CD4-positive, alpha-beta T cell (primary cell): ENCODE results near the gene ELANE. TPM values are rescaled to one million over a fixed set of nuclear protein-coding genes. Genes with fewer than 3 reads are reported as not detected.

Experiments used
- ATAC-seq: fragments of 200-7000 bp; cut with Tn5 transposase; one replicate; pipeline ENCODE4 v1.10.0; 2022; ENCODE audit warnings: mild to moderate bottlenecking; ENCODE audit not compliant: poor library complexity
- CTCF ChIA-PET: fragments of 350-600 bp; sonication (Branson Sonifier 250); formaldehyde crosslinking; loops from one replicate; lab custom pipeline; 2021; ENCODE audit warnings: antibody characterized with exemption, inconsistent platforms; lab: Charles Lee
- POLR2A ChIA-PET: fragments of 350-600 bp; sonication (Branson Sonifier 250); formaldehyde crosslinking; loops from one replicate; lab custom pipeline; 2021; ENCODE audit warnings: antibody characterized with exemption, inconsistent platforms; lab: Charles Lee
- DNase-seq, 14 experiments: peaks; one replicate each; pipeline ENCODE4 v3.0.0-alpha.2; 2013 to 2020; ENCODE audit warnings: mixed read lengths in 2 of 14
- H3K27ac ChIP-seq, 2 donors: one replicate each; pipeline versions ENCODE4 v1.5.1 to v1.7.0; 2013; ENCODE audit warnings: low read length in 2 of 2, low read depth in 1 of 2, mild to moderate bottlenecking in 1 of 2
- H3K27me3 ChIP-seq, 2 experiments: 1 replicate in 1 of 2; 2 replicates in 1 of 2; pipeline versions ENCODE4 v1.6.1 to v1.7.0; 2013; ENCODE audit warnings: low read length in 2 of 2, control low read depth in 1 of 2, mild to moderate bottlenecking in 1 of 2, moderate library complexity in 1 of 2; ENCODE audit not compliant: insufficient read depth in 2 of 2, control insufficient read depth in 1 of 2
- H3K36me3 ChIP-seq: one replicate; pipeline ENCODE4 v1.6.1; 2013; ENCODE audit warnings: low read length, control low read depth; ENCODE audit not compliant: insufficient read depth
- H3K4me1 ChIP-seq: one replicate; pipeline ENCODE4 v1.6.1; 2013; ENCODE audit warnings: low read length, control low read depth; ENCODE audit not compliant: insufficient read depth
- H3K4me3 ChIP-seq: one replicate; pipeline ENCODE4 v1.5.1; 2013; ENCODE audit warnings: mild to moderate bottlenecking, low read length, moderate library complexity
- H3K9me3 ChIP-seq, 2 experiments: 1 replicate in 1 of 2; 2 replicates in 1 of 2; pipeline versions ENCODE4 v1.6.1 to v1.7.0; 2013; ENCODE audit warnings: low read length in 2 of 2, mild to moderate bottlenecking in 2 of 2, control low read depth in 1 of 2, moderate library complexity in 1 of 2; ENCODE audit not compliant: control insufficient read depth in 1 of 2, insufficient read depth in 1 of 2
- H3K27ac Mint-ChIP-seq: one replicate; pipeline ENCODE4 v1.8.0; 2020; ENCODE audit warnings: mixed read lengths
- H3K27me3 Mint-ChIP-seq: one replicate; pipeline ENCODE4 v1.8.0; 2021; ENCODE audit warnings: mixed read lengths
- H3K36me3 Mint-ChIP-seq: one replicate; pipeline ENCODE4 v1.8.0; 2021; ENCODE audit warnings: low read depth, mixed read lengths
- H3K4me1 Mint-ChIP-seq: one replicate; pipeline ENCODE4 v1.8.0; 2021; ENCODE audit warnings: low read depth, mixed read lengths
- H3K4me3 Mint-ChIP-seq: one replicate; pipeline ENCODE4 v1.8.0; 2020; ENCODE audit warnings: mild to moderate bottlenecking, mixed read lengths
- H3K9me3 Mint-ChIP-seq: one replicate; pipeline ENCODE4 v1.8.0; 2020; ENCODE audit warnings: mixed read lengths
- CTCF ChIP-seq: fragments of 200-600 bp; IDR thresholded peaks from one replicate; pipeline ENCODE4 v1.8.0; 2022; ENCODE audit warnings: antibody characterized with exemption, mild to moderate bottlenecking
- intact Hi-C, 2 experiments: fragments of 100-400 bp; cut with DNase I in 1 of 2; cut with micrococcal nuclease in 1 of 2; formaldehyde crosslinking; loops; one replicate each; pipeline versions ENCODE4 v1.15.1 to v1.9.0; 2023 to 2025; cut with DNase I, micrococcal nuclease
- total RNA-seq, 174 experiments: library from RNA in 2 of 174; stranded (reverse) in 2 of 174; gene quantifications; one replicate each; pipeline ENCODE4 v1.2.3 and lab custom pipeline; 2021 to 2026

ELANE gene
- total RNA-seq, 2 experiments from 2014 or later: not detected

GRCh38 chr19:821231-821824, 30.8 kb upstream of the ELANE start:
- intact Hi-C loops: no loop called here
- Mint-ChIP-seq H3K9me3 (no peaks in the 10 kb centered on the region), H3K36me3 (peaks cover 8% of the 10 kb centered on the region), H3K27me3 (peaks cover 16% of the 10 kb centered on the region), H3K4me1 (no peaks in the 10 kb centered on the region), H3K4me3 (no peak overlapping the region), H3K27ac (no peak overlapping the region)
- no peak for ATAC-seq
- no peak for TF ChIP-seq CTCF
- Histone ChIP-seq H3K27me3 (peaks cover 10 to 11% of the 10 kb centered on the region in 2 experiments), H3K9me3 (peaks cover 0 to 4% of the 10 kb centered on the region in 2 experiments), H3K36me3 (peaks cover 2% of the 10 kb centered on the region), H3K4me1 (peaks cover 6% of the 10 kb centered on the region), H3K27ac (no peak overlapping the region), H3K4me3 (no peak overlapping the region)
- ChIA-PET CTCF (no interaction called here), POLR2A (no interaction called here)
- DNase-seq: no peak

- intact Hi-C loops: no loop called here
- Histone ChIP-seq H3K4me1 (peaks cover 6% of the 10 kb centered on the region), H3K36me3 (no peaks in the 10 kb centered on the region), H3K27me3 (peaks cover 10 to 11% of the 10 kb centered on the region in 2 experiments), H3K9me3 (peaks cover 0 to 4% of the 10 kb centered on the region in 2 experiments), H3K4me3 (no peak within 1 kb of the TSS), H3K27ac (no peak within 1 kb of the TSS)
- ATAC-seq (no peak), DNase-seq (no peak)
- H3K4me3 Mint-ChIP-seq: no peak within 1 kb of the TSS
- peaks cover 2% of the 10 kb centered on the region for H3K36me3 Mint-ChIP-seq
- no peaks in the 10 kb centered on the region for H3K9me3 Mint-ChIP-seq
- POLR2A ChIA-PET: no interaction called here
- H3K4me1 Mint-ChIP-seq: no peaks in the 10 kb centered on the region
- peaks cover 16% of the 10 kb centered on the region for H3K27me3 Mint-ChIP-seq
- CTCF ChIA-PET: interaction anchor here (0.6 kb wide), 1 partner anchor 150 kb away, joined by 3 read pairs; no protein-coding TSS in a partner anchor
- TF ChIP-seq CTCF: no peak
- no peak within 1 kb of the TSS for H3K27ac Mint-ChIP-seq
Observed at GRCh38 chr19:821825-822503, 30.1 kb upstream of the ELANE start, which contains the start of gene PLPPR3. Gene PLPPR3, minus strand, starts transcription at chr19:821955. Its CDS starts 396 bp downstream, at chr19:821559.

- H3K36me3 Mint-ChIP-seq: no peaks in the 10 kb centered on the region
- peaks cover 10 to 11% of the 10 kb centered on the region in 2 experiments for H3K27me3 ChIP-seq
- no peak overlapping the region for H3K4me3 Mint-ChIP-seq
- no peaks in the 10 kb centered on the region for H3K36me3 ChIP-seq
- no peak for TF ChIP-seq CTCF
- no peaks in the 10 kb centered on the region for H3K4me1 Mint-ChIP-seq
- CTCF ChIA-PET: no interaction called here
- DNase-seq (no peak), ATAC-seq (no peak)
- H3K9me3 Mint-ChIP-seq: no peaks in the 10 kb centered on the region
- H3K27me3 Mint-ChIP-seq: peaks cover 16% of the 10 kb centered on the region
- H3K27ac Mint-ChIP-seq: no peak overlapping the region
- peaks cover 0 to 4% of the 10 kb centered on the region in 2 experiments for H3K9me3 ChIP-seq
- no peak overlapping the region for H3K4me3 ChIP-seq
- intact Hi-C loops: no loop called here
- peaks cover 6% of the 10 kb centered on the region for H3K4me1 ChIP-seq
- H3K27ac ChIP-seq: no peak overlapping the region
- POLR2A ChIA-PET: no interaction called here
Observed at GRCh38 chr19:823565-824121, 28.5 kb upstream of the ELANE start.
